HUES6 (cell line): ENCODE results near the gene MED14.

Source experiments
- H3K27ac ChIP-seq: 2 replicates; pipeline ENCODE4 v1.7.0; 2013; ENCODE audit warnings: low read depth, mild to moderate bottlenecking, low read length, inconsistent platforms
- H3K27me3 ChIP-seq: 2 replicates; pipeline ENCODE4 v1.6.1; 2013; ENCODE audit warnings: low read length; ENCODE audit not compliant: control insufficient read depth, insufficient read depth
- H3K36me3 ChIP-seq: 2 replicates; pipeline ENCODE4 v1.6.1; 2013; ENCODE audit warnings: low read length; ENCODE audit not compliant: control insufficient read depth, insufficient read depth
- H3K4me1 ChIP-seq: 2 replicates; pipeline ENCODE4 v1.6.1; 2013; ENCODE audit warnings: low read length; ENCODE audit not compliant: control insufficient read depth, insufficient read depth
- H3K4me3 ChIP-seq: 2 replicates; pipeline ENCODE4 v1.5.1; 2013; ENCODE audit warnings: low read depth, low read length
- H3K9ac ChIP-seq: one replicate; pipeline ENCODE4 v1.6.1; 2013; ENCODE audit warnings: mild to moderate bottlenecking, low read length
- H3K9me3 ChIP-seq: 2 replicates; pipeline ENCODE4 v1.6.1; 2013; ENCODE audit warnings: low read depth, low read length; ENCODE audit not compliant: control insufficient read depth, insufficient read depth

MED14 gene

GRCh38 chrX:40612511-40612910 lies 122.8 kb downstream of the MED14 start:
- no peak overlapping the region for H3K27ac ChIP-seq
- H3K36me3 ChIP-seq: no peaks in the 10 kb centered on the region
- no peaks in the 10 kb centered on the region for H3K27me3 ChIP-seq
- H3K4me1 ChIP-seq: no peaks in the 10 kb centered on the region
- no peak overlapping the region for H3K4me3 ChIP-seq
- no peak overlapping the region for H3K9ac ChIP-seq
- peaks cover 7% of the 10 kb centered on the region; the same call in 1 of the 2 replicates for H3K9me3 ChIP-seq

DNA sequence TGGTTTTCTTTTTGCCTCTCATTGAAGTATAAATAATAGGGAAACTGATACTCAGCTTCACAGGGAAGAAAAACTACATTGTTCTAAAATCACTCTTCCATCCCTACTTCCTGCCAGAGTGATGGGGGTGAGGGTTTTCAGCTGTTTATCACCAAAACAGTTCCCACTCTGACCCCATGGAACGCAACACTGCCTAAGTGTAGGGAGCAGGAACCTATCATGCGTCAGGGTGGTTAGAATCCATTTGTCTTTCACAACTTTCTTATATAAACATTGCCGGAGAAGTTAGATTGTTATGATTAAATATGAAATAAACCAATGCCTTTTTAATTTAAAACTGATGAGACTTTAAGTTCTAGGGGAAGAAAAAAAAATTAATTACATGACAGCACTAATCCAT lies 128.0 kb downstream of the MED14 start:
- H3K27me3 ChIP-seq: no peaks in the 10 kb centered on the region
- no peak overlapping the region for H3K27ac ChIP-seq
- no peak overlapping the region for H3K9ac ChIP-seq
- no peaks in the 10 kb centered on the region for H3K9me3 ChIP-seq
- no peak overlapping the region for H3K4me3 ChIP-seq
- peaks cover 5% of the 10 kb centered on the region; the same call in 1 of the 2 replicates for H3K36me3 ChIP-seq
- H3K4me1 ChIP-seq: no peaks in the 10 kb centered on the region

DNA sequence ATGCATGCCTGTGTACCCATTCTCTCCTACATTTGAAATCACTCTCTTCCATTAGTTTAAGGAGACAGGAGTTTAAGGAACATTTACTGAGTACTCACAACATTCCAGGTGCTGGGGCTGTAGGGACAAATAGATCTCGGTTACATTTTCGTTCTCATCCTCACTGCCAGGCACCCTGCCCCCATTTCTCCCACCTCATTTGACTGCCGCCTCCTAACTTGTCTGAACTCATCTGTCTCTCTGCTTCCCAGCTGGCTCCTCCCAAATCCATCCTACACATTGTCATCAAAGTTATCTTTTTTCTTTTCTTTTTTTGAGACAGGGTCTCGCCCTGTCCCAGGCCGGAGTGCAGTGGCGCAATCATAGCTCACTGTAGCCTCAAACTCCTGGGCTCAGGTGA lies 131.9 kb downstream of the MED14 start:
- no peak overlapping the region for H3K4me3 ChIP-seq
- H3K27ac ChIP-seq: no peak overlapping the region
- no peaks in the 10 kb centered on the region for H3K4me1 ChIP-seq
- H3K27me3 ChIP-seq: no peaks in the 10 kb centered on the region
- H3K36me3 ChIP-seq: peaks cover 35% of the 10 kb centered on the region
- no peaks in the 10 kb centered on the region for H3K9me3 ChIP-seq
- H3K9ac ChIP-seq: no peak overlapping the region
